HCT116 (cell line): Measurements from ENCODE around the gene FOXO6. TPM values are rescaled to one million over a fixed set of nuclear protein-coding genes. Genes with fewer than 3 reads are reported as not detected.

ENCODE experiments used
- ATAC-seq: fragments of 200-7000 bp; cut with Tn5 transposase; 2 replicates; pipeline ENCODE4 v1.9.1; 2020; ENCODE audit warnings: mild to moderate bottlenecking, moderate library complexity
- BruUV-seq: library from RNA; stranded (reverse); fragments of 400-500 nt; replicated peaks from 2 replicates; lab custom pipeline; 2021; lab: Mats Ljungman, UMichigan
- CTCF ChIA-PET: fragments of 300-600 bp; sonication (Branson Sonifier 250); formaldehyde crosslinking; loops from one replicate; lab custom pipeline; 2021; ENCODE audit warnings: antibody characterized with exemption; lab: Charles Lee
- POLR2A ChIA-PET: fragments of 300-600, 350-600 bp; sonication (Branson Sonifier 250); formaldehyde crosslinking; loops from one replicate; lab custom pipeline; 2021; ENCODE audit warnings: antibody characterized with exemption; lab: Charles Lee
- RAD21 ChIA-PET, 2 experiments: fragments of 300-600 bp; sonication (Branson Sonifier 250); formaldehyde crosslinking; loops; one replicate each; lab custom pipeline; 2023; ENCODE audit warnings: low total read pairs in 2 of 2; ENCODE audit not compliant: uncharacterized antibody in 2 of 2, unreplicated experiment in 2 of 2, low non-redundant PET in 1 of 2; lab: Charles Lee
- DNase-seq: peaks from one replicate; pipeline ENCODE4 v3.0.0-alpha.2; 2010; ENCODE audit warnings: low read depth, low spot score
- H2AFZ ChIP-seq: fragments of 200-600 bp; shearing (Covaris generic), sonication (generic); 2 replicates; pipeline ENCODE4 v1.6.1; 2017; ENCODE audit warnings: low read depth, mixed run types, mixed read lengths, antibody characterized with exemption, low read length; ENCODE audit not compliant: poor library complexity, severe bottlenecking
- H3K27ac ChIP-seq: 2 replicates; pipeline ENCODE4 v1.5.1; 2012; ENCODE audit warnings: low read depth, low read length
- H3K27me3 ChIP-seq: fragments of 200-600 bp; sonication (generic); 2 replicates; pipeline ENCODE4 v1.6.1; 2016; ENCODE audit warnings: mixed run types, low read length, mixed read lengths; ENCODE audit not compliant: insufficient read depth
- H3K36me3 ChIP-seq, 2 experiments: fragments of 200-500 bp in 1 of 2; fragments of 200-600 bp in 1 of 2; sonication (Bioruptor generic) in 1 of 2; sonication (generic) in 1 of 2; 2 replicates each; pipeline versions ENCODE4 v1.5.1 to v1.6.1; 2014 to 2016; ENCODE audit warnings: low read length in 2 of 2, inconsistent platforms in 1 of 2, mixed read lengths in 1 of 2, mixed run types in 1 of 2; ENCODE audit not compliant: insufficient read depth in 2 of 2, control insufficient read depth in 1 of 2
- H3K4me1 ChIP-seq, 2 experiments: fragments of 200-600 bp in 1 of 2; sonication (generic) in 1 of 2; 2 replicates each; pipeline versions ENCODE4 v1.5.1 to v1.6.1; 2012 to 2017; ENCODE audit warnings: low read length in 2 of 2, inconsistent platforms in 1 of 2, mild to moderate bottlenecking in 1 of 2, mixed read lengths in 1 of 2, mixed run types in 1 of 2, moderate library complexity in 1 of 2; ENCODE audit not compliant: insufficient read depth in 2 of 2, control insufficient read depth in 1 of 2
- H3K4me2 ChIP-seq: fragments of 200-600 bp; sonication (generic); 2 replicates; pipeline ENCODE4 v1.6.1; 2017; ENCODE audit warnings: mixed run types, low read length, mixed read lengths
- H3K4me3 ChIP-seq, 2 experiments: fragments of 200-600 bp in 1 of 2; sonication (generic) in 1 of 2; replicated peaks in 1 of 2; 2 replicates each; pipeline ENCODE4 v1.5.1; 2011 to 2016; ENCODE audit warnings: low read length in 2 of 2, control low read depth in 1 of 2, low read depth in 1 of 2, mild to moderate bottlenecking in 1 of 2, mixed read lengths in 1 of 2, mixed run types in 1 of 2
- H3K79me2 ChIP-seq: fragments of 200-600 bp; sonication (generic); 2 replicates; pipeline ENCODE4 v1.6.1; 2017; ENCODE audit warnings: mild to moderate bottlenecking, mixed run types, low read length, moderate library complexity, mixed read lengths; ENCODE audit not compliant: insufficient read depth
- H3K9ac ChIP-seq: fragments of 200-600 bp; sonication (generic); 2 replicates; pipeline ENCODE4 v1.6.1; 2016; ENCODE audit warnings: low read length, mixed read lengths
- H3K9me2 ChIP-seq: fragments of 200-600 bp; sonication (generic), shearing (Covaris generic); 2 replicates; pipeline ENCODE4 v1.6.1; 2017; ENCODE audit warnings: mixed run types, mild to moderate bottlenecking, moderate library complexity; ENCODE audit not compliant: insufficient read depth
- H3K9me3 ChIP-seq, 2 experiments: fragments of 200-500 bp in 1 of 2; fragments of 200-600 bp in 1 of 2; sonication (Bioruptor generic) in 1 of 2; sonication (generic) in 1 of 2; 2 replicates each; pipeline ENCODE4 v1.6.1; 2014 to 2017; ENCODE audit warnings: low read length in 2 of 2, mixed read lengths in 2 of 2, inconsistent platforms in 1 of 2, low read depth in 1 of 2, mild to moderate bottlenecking in 1 of 2, mixed run types in 1 of 2, moderate library complexity in 1 of 2; ENCODE audit not compliant: control insufficient read depth in 1 of 2, insufficient read depth in 1 of 2
- H4K20me1 ChIP-seq: fragments of 200-600 bp; sonication (generic), shearing (Covaris generic); 2 replicates; pipeline ENCODE4 v1.6.1; 2017; ENCODE audit warnings: mixed run types, mild to moderate bottlenecking, moderate library complexity; ENCODE audit not compliant: insufficient read depth
- EZH2 ChIP-seq: fragments of 200-600 bp; sonication (generic); IDR thresholded peaks from 2 replicates; pipeline ENCODE4 v1.6.1; 2017; ENCODE audit warnings: antibody characterized with exemption, mixed run types
- EZH2phosphoT487 ChIP-seq: fragments of 200-600 bp; IDR thresholded peaks from 2 replicates; pipeline ENCODE4 v1.6.1; 2018; ENCODE audit warnings: antibody characterized with exemption, borderline replicate concordance
- RAD21 ChIP-seq: IDR thresholded peaks from 2 replicates; pipeline ENCODE4 v1.6.1; 2012; ENCODE audit warnings: low read depth, mild to moderate bottlenecking
- TCF7L2 ChIP-seq: IDR thresholded peaks from 2 replicates; pipeline ENCODE4 v1.7.0; 2011; ENCODE audit warnings: borderline replicate concordance, inconsistent platforms; ENCODE audit not compliant: insufficient read depth, insufficient read length; ENCODE audit errors: extremely low read depth
- YY1 ChIP-seq: IDR thresholded peaks from 2 replicates; pipeline ENCODE4 v1.6.1; 2011; ENCODE audit warnings: low read length, low read depth, moderate library complexity, mild to moderate bottlenecking; ENCODE audit not compliant: insufficient replicate concordance; ENCODE audit errors: extremely low read depth
- intact Hi-C: fragments of 100-400 bp; cut with micrococcal nuclease; formaldehyde crosslinking; loops from 2 replicates; pipeline ENCODE4 v1.10.0; 2022
- total RNA-seq: library from RNA; stranded (reverse); gene quantifications from one replicate; pipeline ENCODE4 v1.2.1, GENCODE V29; 2021; ENCODE audit not compliant: unreplicated experiment
- TF ChIP-seq, protein P1 (sequence below): IDR thresholded peaks from 2 replicates; pipeline ENCODE4 v1.6.1; 2012
- TF ChIP-seq, protein P2 (sequence below): IDR thresholded peaks from 2 replicates; pipeline ENCODE4 v1.6.1; 2011; ENCODE audit warnings: mild to moderate bottlenecking, low read length, moderate library complexity; ENCODE audit not compliant: insufficient replicate concordance; ENCODE audit errors: extremely low read depth
- TF ChIP-seq, protein P3 (sequence below): IDR thresholded peaks from 2 replicates; pipeline ENCODE4 v1.6.1; 2012; ENCODE audit warnings: low read depth

FOXO6 gene
- total RNA-seq, 1 experiment from 2014 or later = 7.0 TPM

DNA sequence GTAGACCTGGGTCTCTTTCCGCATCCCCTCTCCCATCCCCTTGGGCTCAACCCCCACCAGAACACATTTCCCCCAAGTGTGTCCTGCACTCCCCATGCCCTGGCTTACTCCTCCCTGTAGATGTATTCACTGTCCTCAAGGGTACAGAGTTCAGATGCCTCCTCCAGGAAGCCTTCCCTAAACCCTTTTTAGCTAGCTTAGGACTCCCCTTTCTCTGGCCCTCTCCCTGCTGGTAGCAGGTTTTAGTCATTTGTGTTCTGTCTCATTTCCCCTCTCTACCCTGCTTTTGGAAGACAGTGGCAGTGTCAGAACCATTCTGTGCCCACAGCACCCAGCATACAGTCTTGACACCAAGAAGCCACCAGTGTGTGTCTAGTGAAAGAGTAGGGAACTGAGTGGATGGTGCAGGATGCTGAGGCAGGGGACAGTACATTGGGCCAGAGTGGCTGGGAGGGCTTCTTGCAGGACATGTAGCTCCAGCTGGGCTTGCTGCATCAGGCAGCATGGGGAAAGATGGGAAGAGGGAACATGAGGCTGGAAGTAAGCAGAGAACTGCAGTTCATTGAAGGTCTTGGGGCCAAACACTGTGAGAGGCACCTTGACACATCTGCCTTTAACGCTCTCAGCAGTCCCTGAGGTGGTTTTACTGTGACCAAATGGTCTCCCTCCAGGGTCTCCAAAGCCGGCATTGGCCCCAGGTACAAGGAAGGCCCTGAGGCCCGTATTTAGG is 2.5 kb downstream of the FOXO6 start:
- intact Hi-C loops = no loop called here
- H3K27ac ChIP-seq = no peak overlapping the region
- CTCF ChIA-PET = interaction anchor here (1.2 kb wide), 1 partner anchor 128 kb away, joined by 3 read pairs; no protein-coding TSS in a partner anchor

More for the DNA sequence above, 2.5 kb downstream of the FOXO6 start:
- Histone ChIP-seq H3K9me3 (no peaks in the 10 kb centered on the region), H2AFZ (no peak overlapping the region), H3K4me2 (no peak overlapping the region), H3K79me2 (no peaks in the 10 kb centered on the region), H3K9me2 (no peaks in the 10 kb centered on the region), H3K9ac (no peak overlapping the region), H3K4me3 (no peak overlapping the region), H3K4me1 (peaks cover 11 to 38% of the 10 kb centered on the region in 2 experiments), H3K36me3 (no peaks in the 10 kb centered on the region), H3K27me3 (no peaks in the 10 kb centered on the region), H4K20me1 (no peaks in the 10 kb centered on the region)
- no peak for TF ChIP-seq YY1
- no peak for TF ChIP-seq TCF7L2
- TF ChIP-seq RAD21 = no peak
- no peak for TF ChIP-seq EZH2phosphoT487
- no peak for TF ChIP-seq EZH2
- TF ChIP-seq, protein P1, sequence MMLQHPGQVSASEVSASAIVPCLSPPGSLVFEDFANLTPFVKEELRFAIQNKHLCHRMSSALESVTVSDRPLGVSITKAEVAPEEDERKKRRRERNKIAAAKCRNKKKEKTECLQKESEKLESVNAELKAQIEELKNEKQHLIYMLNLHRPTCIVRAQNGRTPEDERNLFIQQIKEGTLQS = no peak
- TF ChIP-seq, protein P2, sequence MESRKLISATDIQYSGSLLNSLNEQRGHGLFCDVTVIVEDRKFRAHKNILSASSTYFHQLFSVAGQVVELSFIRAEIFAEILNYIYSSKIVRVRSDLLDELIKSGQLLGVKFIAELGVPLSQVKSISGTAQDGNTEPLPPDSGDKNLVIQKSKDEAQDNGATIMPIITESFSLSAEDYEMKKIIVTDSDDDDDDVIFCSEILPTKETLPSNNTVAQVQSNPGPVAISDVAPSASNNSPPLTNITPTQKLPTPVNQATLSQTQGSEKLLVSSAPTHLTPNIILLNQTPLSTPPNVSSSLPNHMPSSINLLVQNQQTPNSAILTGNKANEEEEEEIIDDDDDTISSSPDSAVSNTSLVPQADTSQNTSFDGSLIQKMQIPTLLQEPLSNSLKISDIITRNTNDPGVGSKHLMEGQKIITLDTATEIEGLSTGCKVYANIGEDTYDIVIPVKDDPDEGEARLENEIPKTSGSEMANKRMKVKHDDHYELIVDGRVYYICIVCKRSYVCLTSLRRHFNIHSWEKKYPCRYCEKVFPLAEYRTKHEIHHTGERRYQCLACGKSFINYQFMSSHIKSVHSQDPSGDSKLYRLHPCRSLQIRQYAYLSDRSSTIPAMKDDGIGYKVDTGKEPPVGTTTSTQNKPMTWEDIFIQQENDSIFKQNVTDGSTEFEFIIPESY = no peak
- TF ChIP-seq, protein P3, sequence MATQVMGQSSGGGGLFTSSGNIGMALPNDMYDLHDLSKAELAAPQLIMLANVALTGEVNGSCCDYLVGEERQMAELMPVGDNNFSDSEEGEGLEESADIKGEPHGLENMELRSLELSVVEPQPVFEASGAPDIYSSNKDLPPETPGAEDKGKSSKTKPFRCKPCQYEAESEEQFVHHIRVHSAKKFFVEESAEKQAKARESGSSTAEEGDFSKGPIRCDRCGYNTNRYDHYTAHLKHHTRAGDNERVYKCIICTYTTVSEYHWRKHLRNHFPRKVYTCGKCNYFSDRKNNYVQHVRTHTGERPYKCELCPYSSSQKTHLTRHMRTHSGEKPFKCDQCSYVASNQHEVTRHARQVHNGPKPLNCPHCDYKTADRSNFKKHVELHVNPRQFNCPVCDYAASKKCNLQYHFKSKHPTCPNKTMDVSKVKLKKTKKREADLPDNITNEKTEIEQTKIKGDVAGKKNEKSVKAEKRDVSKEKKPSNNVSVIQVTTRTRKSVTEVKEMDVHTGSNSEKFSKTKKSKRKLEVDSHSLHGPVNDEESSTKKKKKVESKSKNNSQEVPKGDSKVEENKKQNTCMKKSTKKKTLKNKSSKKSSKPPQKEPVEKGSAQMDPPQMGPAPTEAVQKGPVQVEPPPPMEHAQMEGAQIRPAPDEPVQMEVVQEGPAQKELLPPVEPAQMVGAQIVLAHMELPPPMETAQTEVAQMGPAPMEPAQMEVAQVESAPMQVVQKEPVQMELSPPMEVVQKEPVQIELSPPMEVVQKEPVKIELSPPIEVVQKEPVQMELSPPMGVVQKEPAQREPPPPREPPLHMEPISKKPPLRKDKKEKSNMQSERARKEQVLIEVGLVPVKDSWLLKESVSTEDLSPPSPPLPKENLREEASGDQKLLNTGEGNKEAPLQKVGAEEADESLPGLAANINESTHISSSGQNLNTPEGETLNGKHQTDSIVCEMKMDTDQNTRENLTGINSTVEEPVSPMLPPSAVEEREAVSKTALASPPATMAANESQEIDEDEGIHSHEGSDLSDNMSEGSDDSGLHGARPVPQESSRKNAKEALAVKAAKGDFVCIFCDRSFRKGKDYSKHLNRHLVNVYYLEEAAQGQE = no peak
- no peak for ATAC-seq
- ChIA-PET RAD21 (no interaction called here), POLR2A (no interaction called here)
- no TSS peak for BruUV-seq
- DNase-seq = no peak
